Stimulated activated effector memory CD8-positive, alpha-beta T cell treated with anti-CD3 and anti-CD28 coated beads, Interleukin-12 subunit alpha, Interleukin-12 subunit beta, amount 100 ng/mL, for 72 hours (primary cell): ENCODE data around the gene ZNF335.
"Not testable (repeated sequence)": the region's sequence is repeated elsewhere in the genome, so short reads cannot be mapped to it uniquely, and the experiment has no call there.

Experiments
- ATAC-seq: fragments of 150-1000 bp; cut with Tn5 transposase; 2 replicates; pipeline ENCODE4 v1.10.0; 2021
- DNase-seq, 2 donors: peaks; one replicate each; pipeline ENCODE4 v3.0.0; 2021 to 2022; ENCODE audit warnings: low spot score in 2 of 2
- H3K27ac Mint-ChIP-seq: one replicate; pipeline ENCODE4 v1.8.0; 2022; ENCODE audit warnings: mild to moderate bottlenecking, mixed read lengths
- H3K36me3 Mint-ChIP-seq: one replicate; pipeline ENCODE4 v1.8.0; 2022; ENCODE audit warnings: mild to moderate bottlenecking, mixed read lengths
- H3K4me1 Mint-ChIP-seq: one replicate; pipeline ENCODE4 v1.8.0; 2022; ENCODE audit warnings: mixed read lengths
- H3K4me3 Mint-ChIP-seq: one replicate; pipeline ENCODE4 v1.8.0; 2022; ENCODE audit warnings: mild to moderate bottlenecking, mixed read lengths
- H3K9me3 Mint-ChIP-seq: one replicate; pipeline ENCODE4 v1.8.0; 2022; ENCODE audit warnings: mixed read lengths

Gene ZNF335

DNA sequence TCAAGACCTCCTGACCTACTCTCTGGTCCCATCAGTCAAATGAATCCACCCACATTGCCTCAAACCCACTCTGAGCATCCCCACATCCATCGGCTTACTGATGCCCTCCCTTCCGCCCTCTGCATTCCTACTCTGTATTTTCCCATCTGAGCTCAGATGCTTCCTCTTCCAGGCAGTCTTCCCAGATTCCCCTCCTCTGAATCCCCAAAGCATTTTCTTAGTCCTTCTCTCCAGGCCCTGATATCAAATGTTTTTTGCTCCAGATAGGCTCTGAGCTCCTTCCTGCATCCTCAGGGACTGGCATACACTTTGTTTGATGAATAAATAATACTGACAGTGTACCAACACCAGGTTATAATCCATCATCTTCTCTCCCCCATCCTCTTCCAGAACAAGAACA lies 63.9 kb downstream of the ZNF335 start:
- Mint-ChIP-seq H3K4me3 (no peak overlapping the region), H3K4me1 (peaks cover 17% of the 10 kb centered on the region), H3K36me3 (peaks cover 4% of the 10 kb centered on the region), H3K27ac (no peak overlapping the region), H3K9me3 (peaks cover 3% of the 10 kb centered on the region)
- ATAC-seq (no peak), DNase-seq (no peak)

DNA sequence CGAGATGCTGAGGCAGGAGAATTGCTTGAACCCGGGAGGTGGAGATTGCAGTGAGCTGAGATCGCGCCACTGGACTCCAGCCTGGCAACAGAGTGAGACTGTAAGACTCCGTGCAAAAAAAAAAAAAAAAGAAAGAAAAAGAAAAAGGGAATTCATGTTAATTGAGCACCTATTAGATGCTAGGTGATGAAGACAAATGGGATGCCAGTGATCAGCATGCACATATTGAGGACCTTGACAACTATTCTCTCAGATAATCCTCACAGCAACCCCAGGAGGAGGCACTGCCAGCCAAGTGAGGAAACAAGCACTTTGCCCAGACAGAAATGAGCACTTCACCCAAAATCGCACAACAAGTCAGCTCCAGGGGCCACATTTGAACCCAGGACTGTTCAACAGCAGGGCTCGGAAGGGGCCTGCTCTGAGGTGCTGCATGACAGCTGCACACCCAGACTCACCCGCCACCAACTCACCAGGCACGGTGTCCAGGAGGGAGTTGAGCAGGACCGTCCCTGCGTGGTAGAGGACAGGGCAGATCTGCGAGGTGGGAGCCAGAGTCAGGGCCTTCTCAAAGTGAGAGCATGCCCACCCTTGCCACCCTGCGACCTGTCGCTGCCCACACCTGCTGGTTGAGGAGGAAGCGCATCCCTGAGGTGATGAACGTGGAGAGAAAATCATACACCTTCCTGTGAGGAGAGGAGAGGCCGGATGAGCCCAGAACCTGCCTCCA lies 64.6 kb downstream of the ZNF335 start:
- Mint-ChIP-seq H3K27ac (no peak overlapping the region), H3K4me3 (no peak overlapping the region), H3K36me3 (peaks cover 5% of the 10 kb centered on the region), H3K9me3 (peaks cover 3% of the 10 kb centered on the region), H3K4me1 (peaks cover 17% of the 10 kb centered on the region)
- DNase-seq (no peak), ATAC-seq (no peak)

DNA sequence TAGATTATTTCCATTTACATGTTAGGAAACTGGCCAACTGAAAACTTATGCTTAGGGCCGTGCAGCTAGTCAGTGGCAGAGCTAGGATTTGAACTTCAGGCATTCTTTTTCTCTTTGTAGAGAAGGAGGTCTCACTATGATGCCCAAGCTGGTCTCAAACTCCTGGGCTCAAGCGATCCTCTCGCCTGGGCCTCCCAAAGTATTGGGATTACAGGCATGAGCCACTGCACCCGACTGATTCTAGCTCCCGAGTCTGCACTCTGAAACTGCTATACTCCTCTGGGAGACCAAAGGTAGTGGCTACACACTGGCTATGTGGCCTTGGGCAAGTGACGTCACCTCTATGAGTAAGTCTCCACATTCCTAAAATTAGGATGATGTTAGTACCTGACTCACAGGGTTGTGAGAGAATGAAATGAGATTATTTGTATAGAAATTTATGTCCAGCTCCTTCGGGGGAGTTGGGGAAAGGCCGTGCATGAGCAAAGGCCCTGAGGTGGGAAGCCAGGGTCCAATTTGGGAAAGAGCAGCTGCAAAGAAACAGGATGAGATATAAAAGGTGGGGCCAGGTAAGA lies 66.4 kb downstream of the ZNF335 start:
- Mint-ChIP-seq H3K9me3 (peaks cover under 1% of the 10 kb centered on the region), H3K27ac (no peak overlapping the region), H3K36me3 (peaks cover 5% of the 10 kb centered on the region), H3K4me1 (peaks cover 4% of the 10 kb centered on the region), H3K4me3 (no peak overlapping the region)
- DNase-seq (no peak), ATAC-seq (no peak)

DNA sequence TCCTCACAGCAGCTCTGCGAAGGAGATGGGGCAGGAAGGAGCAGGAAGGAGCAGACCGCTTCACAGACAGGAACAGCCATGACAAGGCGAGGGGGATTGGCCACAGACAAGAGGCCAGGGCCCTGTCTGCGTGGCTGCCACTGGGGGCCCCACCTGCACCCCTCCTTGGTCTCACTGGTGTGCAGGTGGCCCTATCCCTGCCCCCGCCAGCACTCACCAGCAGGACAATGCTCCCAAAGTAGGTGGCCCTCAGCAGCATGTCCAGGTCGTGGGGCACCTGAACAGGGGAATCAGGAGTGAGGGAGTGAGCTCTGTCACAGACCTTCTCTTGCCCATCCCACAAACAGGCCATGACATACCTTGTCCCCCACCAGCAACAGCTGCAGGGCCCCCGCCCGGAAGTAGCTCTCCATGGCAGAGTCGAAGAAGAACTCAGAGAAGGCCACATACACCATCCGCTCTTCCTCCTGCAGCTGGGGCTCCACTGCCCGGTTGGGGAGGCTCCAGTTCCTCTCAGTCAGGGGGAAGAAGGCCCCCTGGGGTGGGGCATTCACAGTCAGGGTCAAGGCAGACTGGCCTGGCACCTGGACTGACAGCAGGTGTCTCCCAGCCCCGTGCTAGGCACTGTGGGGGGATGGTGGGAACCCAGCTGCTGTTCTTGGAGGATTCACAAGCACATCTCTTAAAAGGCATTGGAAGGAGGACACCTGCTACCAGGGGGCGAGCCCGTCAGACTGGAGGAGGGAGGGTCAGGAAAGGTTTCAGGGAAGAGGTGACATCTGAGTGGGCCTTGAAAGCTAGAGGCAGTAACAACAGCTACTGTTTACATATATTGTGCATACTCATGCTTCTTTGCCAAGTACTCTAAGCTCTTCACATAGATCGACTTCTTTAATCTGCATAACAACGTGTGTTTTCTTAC lies 67.2 kb downstream of the ZNF335 start:
- H3K36me3 Mint-ChIP-seq, result peaks cover 5% of the 10 kb centered on the region
- peak overlapping the region; percentile 45 for H3K27ac Mint-ChIP-seq
- ATAC-seq (peak; percentile 9), DNase-seq (no peak)
- H3K9me3 Mint-ChIP-seq, result no peaks in the 10 kb centered on the region
- H3K4me1 Mint-ChIP-seq, result no peaks in the 10 kb centered on the region
- H3K4me3 Mint-ChIP-seq, result no peak overlapping the region

- Mint-ChIP-seq H3K27ac (no peak overlapping the region), H3K4me3 (no peak overlapping the region), H3K9me3 (no peaks in the 10 kb centered on the region), H3K4me1 (no peaks in the 10 kb centered on the region), H3K36me3 (peaks cover 21% of the 10 kb centered on the region)
- no peak for ATAC-seq
- DNase-seq, result no peak
Observed at GRCh38 chr20:45902199-45902701, 69.8 kb downstream of the ZNF335 start.

DNA sequence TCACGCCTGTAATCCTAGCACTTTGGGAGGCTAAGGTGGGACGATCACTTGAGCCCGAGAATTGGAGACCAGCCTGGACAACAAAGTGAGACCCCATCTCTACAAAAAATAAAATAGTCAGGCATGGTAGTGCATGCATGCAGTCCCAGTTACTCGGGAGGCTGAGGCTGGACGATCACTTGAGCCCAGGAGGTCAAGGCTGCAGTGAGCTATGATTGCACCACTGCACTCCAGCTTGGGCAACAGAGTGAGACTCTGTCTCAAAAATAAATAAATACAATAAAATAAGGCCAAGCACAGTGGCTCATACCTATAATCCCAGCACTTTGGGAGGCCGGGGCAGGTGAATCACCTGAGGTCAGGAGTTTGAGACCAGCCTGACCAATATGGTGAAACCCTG lies 70.7 kb downstream of the ZNF335 start:
- H3K27ac Mint-ChIP-seq, H3K9me3 Mint-ChIP-seq, H3K4me1 Mint-ChIP-seq, H3K4me3 Mint-ChIP-seq, ATAC-seq, DNase-seq: not testable (repeated sequence)
- peaks cover 31% of the 10 kb centered on the region for H3K36me3 Mint-ChIP-seq

GRCh38 chr20:45899046-45899835 lies 72.8 kb downstream of the ZNF335 start:
- H3K36me3 Mint-ChIP-seq, result peaks cover 52% of the 10 kb centered on the region
- H3K27ac Mint-ChIP-seq, result peak overlapping the region; percentile 44

More at GRCh38 chr20:45899046-45899835, 72.8 kb downstream of the ZNF335 start:
- no peaks in the 10 kb centered on the region for H3K9me3 Mint-ChIP-seq
- peaks cover under 1% of the 10 kb centered on the region for H3K4me1 Mint-ChIP-seq
- H3K4me3 Mint-ChIP-seq, result no peak overlapping the region
- ATAC-seq, result peak; percentile 32
- DNase-seq, result no peak
